ENCODE results near the gene KCNQ1. TPM values are rescaled to one million over a fixed set of nuclear protein-coding genes. Genes with fewer than 3 reads are reported as not detected.
A peak's percentile ranks its signal among the peaks of the same experiment; 100 is the strongest.

Gene KCNQ1
- total and polyA plus RNA-seq, 12 donors, result 11.0 to 447 (median 320) TPM

DNA sequence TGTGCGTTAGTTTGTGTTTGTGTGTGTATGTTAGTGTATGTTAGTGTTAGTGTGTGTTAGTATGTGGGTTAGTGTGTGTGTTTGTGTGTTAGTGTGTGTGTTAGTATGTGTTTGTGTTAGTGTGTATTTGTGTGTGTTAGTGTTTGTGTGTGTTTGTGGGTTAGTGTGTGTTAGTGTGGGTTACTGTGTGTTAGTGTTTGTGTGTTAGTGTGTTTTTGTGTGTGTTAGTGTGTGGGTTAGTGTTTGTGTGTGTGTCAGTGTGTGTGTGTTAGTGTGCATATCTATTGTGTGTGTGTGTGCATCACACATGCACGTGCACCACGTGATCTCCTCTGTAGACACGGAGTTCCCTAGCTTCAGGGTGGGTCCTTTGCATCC, 139.6 kb downstream of the KCNQ1 start:
- TF ChIP-seq POLR2A (IDR thresholded peaks at IDR 0.05), result no peak
- TF ChIP-seq, protein P1, sequence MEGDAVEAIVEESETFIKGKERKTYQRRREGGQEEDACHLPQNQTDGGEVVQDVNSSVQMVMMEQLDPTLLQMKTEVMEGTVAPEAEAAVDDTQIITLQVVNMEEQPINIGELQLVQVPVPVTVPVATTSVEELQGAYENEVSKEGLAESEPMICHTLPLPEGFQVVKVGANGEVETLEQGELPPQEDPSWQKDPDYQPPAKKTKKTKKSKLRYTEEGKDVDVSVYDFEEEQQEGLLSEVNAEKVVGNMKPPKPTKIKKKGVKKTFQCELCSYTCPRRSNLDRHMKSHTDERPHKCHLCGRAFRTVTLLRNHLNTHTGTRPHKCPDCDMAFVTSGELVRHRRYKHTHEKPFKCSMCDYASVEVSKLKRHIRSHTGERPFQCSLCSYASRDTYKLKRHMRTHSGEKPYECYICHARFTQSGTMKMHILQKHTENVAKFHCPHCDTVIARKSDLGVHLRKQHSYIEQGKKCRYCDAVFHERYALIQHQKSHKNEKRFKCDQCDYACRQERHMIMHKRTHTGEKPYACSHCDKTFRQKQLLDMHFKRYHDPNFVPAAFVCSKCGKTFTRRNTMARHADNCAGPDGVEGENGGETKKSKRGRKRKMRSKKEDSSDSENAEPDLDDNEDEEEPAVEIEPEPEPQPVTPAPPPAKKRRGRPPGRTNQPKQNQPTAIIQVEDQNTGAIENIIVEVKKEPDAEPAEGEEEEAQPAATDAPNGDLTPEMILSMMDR (IDR thresholded peaks at IDR 0.05), result no peak
- H3K4me1 ChIP-seq (replicated peaks in 1 of 2), result no peaks in the 10 kb centered on the region
- intact Hi-C loops (cut with DNase I), result no loop called here
- H3K4me3 ChIP-seq, result no peak overlapping the region
- DNase-seq, result no peak
- H3K27me3 ChIP-seq, result no peaks in the 10 kb centered on the region
- 91 to 98% (median 92%) methylated on average over 3 to 4 of the region's 4 CpGs for WGBS, 4 donors
- H3K9me3 ChIP-seq (replicated peaks in 1 of 3), result no peaks in the 10 kb centered on the region
- H3K36me3 ChIP-seq (replicated peaks in 1 of 2), result peaks cover 0 to 53% of the 10 kb centered on the region in 2 donors
- peak overlapping the region in 1 of 5 donors; percentile 34 for H3K27ac ChIP-seq

DNA sequence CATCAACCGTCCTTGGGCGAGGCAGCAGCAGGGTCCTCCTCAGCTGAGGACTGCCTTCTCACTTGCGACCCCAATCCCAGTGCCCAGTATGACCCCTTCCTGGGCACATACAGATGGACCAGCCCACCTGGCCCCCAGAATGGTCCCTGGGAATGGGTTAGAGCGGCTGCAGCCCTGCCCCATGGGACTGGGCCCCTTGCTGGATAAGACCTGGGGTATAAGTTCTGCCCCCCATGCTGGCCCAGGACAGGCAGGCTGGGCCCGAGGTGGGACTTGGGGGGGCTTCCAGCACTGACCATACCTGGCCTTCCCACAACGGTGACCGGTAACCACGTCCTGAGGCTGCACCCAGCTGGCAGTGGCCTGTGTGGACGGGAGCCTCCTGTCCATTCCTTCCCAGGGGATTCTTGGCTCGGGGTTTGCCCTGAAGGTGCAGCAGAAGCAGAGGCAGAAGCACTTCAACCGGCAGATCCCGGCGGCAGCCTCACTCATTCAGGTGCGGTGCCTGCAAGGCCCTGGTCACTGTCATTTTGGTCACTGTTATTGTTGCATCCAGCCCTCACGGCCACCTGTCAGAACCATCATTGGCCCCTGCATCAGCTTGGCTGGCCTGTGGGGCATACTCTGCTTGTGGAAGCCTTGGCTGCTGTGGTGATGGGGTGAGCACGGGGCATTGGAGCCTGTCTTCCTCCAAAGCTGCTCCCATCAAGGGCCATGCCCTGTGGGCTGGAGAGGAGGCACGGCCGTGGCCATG, 140.2 kb downstream of the KCNQ1 start:
- Histone ChIP-seq H3K27ac (peak overlapping the region in 1 of 5 donors; percentile 29), H3K9me3 (replicated peaks in 1 of 3) (no peaks in the 10 kb centered on the region), H3K4me1 (replicated peaks in 1 of 2) (no peaks in the 10 kb centered on the region), H3K27me3 (no peaks in the 10 kb centered on the region), H3K36me3 (replicated peaks in 1 of 2) (peaks cover 0 to 58% of the 10 kb centered on the region in 2 donors), H3K4me3 (no peak overlapping the region)
- intact Hi-C loops (cut with DNase I), result no loop called here
- DNase-seq, result peak in 6 of 7 donors; percentile 1 to 41 (median 14)
- TF ChIP-seq POLR2A (IDR thresholded peaks at IDR 0.05), result no peak
- TF ChIP-seq, protein P1 (IDR thresholded peaks at IDR 0.05), result no peak
- WGBS, 4 donors, result 90 to 96% (median 93%) methylated on average over 5 to 18 of the region's 18 CpGs

DNA sequence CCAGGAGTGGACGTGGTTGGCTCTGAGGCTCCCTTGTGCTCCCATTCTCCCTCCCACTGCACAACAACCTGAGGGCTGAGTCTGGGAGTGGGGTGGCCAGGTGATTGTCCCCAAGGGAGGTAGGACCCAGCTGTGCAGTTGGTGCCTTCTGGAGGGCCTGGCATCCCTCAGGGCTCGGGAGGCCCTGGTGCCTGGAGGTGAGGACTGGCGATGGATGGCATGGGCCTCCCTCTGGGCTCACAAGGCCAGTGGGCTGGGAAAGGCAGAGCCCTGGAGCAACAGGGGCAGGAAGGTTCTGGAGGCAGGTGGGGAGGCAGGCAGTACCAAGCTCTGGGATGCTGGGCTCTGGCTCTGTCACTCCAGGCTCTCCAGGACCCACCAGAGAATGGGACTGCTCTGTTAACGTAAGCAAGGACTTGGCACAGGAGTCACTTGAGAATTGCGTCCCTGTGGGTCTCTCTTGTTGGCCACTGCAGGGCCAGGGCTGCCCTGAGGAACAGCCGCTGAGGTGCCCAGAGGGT, 140.8 kb downstream of the KCNQ1 start:
- no peaks in the 10 kb centered on the region for H3K9me3 ChIP-seq (replicated peaks in 1 of 3)
- intact Hi-C loops (cut with DNase I), result no loop called here
- H3K4me1 ChIP-seq (replicated peaks in 1 of 2), result no peaks in the 10 kb centered on the region
- H3K27me3 ChIP-seq, result no peaks in the 10 kb centered on the region
- 91 to 92% (median 91%) methylated on average over 6 of the region's 6 CpGs; no CpG with 5 or more reads in 1 of the 4 donors for WGBS, 4 donors
- peaks cover 0 to 65% of the 10 kb centered on the region in 2 donors for H3K36me3 ChIP-seq (replicated peaks in 1 of 2)
- DNase-seq, result peak in 4 of 7 donors; percentile 7 to 19 (median 10)
- no peak overlapping the region for H3K4me3 ChIP-seq
- H3K27ac ChIP-seq, result peak overlapping the region in 1 of 5 donors; percentile 58
- TF ChIP-seq POLR2A (IDR thresholded peaks at IDR 0.05), result no peak
- TF ChIP-seq, protein P1 (IDR thresholded peaks at IDR 0.05), result no peak

DNA sequence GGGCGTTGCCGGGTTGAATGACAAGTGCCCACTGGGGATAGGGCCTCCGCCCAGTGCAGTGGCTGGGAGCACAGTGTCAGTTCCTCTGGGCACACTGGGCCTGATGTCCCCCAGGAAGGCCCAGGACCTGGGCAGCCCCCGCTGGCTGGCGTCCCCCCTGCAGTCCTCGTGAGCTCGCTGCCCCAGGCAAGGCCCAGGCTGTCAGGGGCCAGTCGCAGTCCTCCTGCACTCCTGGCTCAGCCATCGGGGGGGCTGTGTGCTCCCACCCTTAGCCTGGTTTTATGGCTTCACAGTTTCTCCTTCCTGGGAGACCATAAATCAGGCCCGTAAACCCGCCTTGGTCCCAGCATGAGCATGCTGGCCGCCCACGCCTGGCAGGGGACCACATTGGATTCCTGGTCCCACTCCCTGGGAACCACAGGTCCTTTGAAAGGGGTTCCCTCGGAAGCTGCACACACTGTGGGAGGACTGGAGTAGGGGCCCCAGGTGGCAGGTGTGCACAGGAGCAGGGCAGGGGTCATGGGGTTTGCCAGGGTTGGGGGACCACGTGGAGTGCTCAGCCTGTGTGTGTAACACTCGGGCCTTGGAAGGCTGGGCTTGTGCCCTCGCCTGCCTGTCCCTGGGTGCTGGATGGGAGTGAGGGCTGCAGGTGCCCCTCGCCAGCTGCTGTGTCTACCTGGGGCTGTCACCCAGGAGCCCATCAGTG, 141.4 kb downstream of the KCNQ1 start:
- DNase-seq, result peak in 5 of 7 donors; percentile 1 to 48 (median 13)
- Histone ChIP-seq H3K36me3 (replicated peaks in 1 of 2) (peaks cover 0 to 71% of the 10 kb centered on the region in 2 donors), H3K4me1 (replicated peaks in 1 of 2) (no peaks in the 10 kb centered on the region), H3K27ac (peak overlapping the region in 1 of 5 donors; percentile 58), H3K9me3 (replicated peaks in 1 of 3) (no peaks in the 10 kb centered on the region), H3K4me3 (no peak overlapping the region), H3K27me3 (no peaks in the 10 kb centered on the region)
- TF ChIP-seq, protein P1 (IDR thresholded peaks at IDR 0.05), result no peak
- no peak for TF ChIP-seq POLR2A (IDR thresholded peaks at IDR 0.05)
- intact Hi-C loops (cut with DNase I), result no loop called here
- 83 to 91% (median 86%) methylated on average over 8 to 18 of the region's 18 CpGs for WGBS, 4 donors

All from adrenal gland (tissue), 12 donors.